K562 treated with DMSO at 1 percent for 24 hours (cell line): ENCODE results near the gene ZNF418. TPM values are rescaled to one million over a fixed set of nuclear protein-coding genes. Genes with fewer than 3 reads are reported as not detected.

ENCODE experiments used
- total RNA-seq: library from RNA; unstranded; fragments of 300-600 nt; gene quantifications from 2 replicates; pipeline ENCODE4 v1.2.3, GENCODE V29; 2022; ENCODE audit warnings: low read depth; ENCODE audit not compliant: insufficient read depth

The ZNF418 gene
- 0.67 TPM in 1 of 2 replicates, not detected in the other for total RNA-seq

DNA sequence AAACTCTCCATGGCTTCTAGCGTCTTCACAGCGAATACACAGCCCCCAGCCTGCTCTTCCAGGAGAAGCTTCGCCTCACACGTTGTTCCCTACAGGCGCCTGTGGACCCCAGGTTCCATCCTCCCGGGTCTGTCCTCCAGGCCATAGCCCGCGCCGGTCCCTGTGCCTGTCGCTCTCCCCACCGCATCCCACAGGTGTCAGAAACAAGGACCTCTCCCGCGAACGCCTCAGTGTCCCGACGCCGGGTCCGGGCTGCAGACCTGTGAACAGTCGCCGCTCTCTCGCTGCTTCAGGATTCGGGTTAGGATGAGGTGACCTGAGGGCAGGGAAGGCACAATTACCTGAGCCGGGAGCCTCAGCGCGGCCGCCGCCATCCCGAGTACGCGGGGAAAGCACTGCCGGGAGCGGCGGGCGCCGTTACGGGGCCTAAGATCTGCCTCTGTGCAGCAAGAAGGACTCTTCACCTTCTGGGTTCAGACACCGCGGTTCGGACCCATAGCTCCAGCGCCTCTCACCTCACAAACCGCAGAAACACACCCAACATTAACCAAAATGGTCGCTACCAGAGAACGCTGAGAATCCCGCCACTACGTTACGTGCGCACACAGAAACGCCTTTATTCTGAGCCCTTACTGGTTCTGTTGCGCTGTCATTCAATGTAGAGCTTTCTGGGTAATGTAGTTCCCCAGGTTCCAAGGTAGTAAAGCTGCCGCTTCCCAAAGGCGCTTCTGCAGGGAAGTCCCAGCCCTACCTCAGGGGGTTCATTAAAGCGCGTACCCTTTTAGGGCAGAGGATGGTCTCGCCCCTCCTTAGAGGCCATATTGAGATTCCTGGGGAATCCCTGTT, at the start of gene ZNF418:
ZNF418 (minus strand) TSS at position 583 of the 846 bp plus-strand sequence. CDS start 1,580 bp downstream, outside the sequence.

GRCh38 chr19:57974434-57974833, 39.2 kb upstream of the ZNF418 start, which contains the start of gene C19orf18:
TSS of gene C19orf18 (minus strand) at chr19:57974534. CDS start at chr19:57974432, 102 bp downstream.

GRCh38 chr19:57947419-57948134, 12.4 kb upstream of the ZNF418 start, which contains the start of gene ZNF256:
TSS of gene ZNF256 (minus strand) at chr19:57947706. CDS start at chr19:57947474, 232 bp downstream.

DNA sequence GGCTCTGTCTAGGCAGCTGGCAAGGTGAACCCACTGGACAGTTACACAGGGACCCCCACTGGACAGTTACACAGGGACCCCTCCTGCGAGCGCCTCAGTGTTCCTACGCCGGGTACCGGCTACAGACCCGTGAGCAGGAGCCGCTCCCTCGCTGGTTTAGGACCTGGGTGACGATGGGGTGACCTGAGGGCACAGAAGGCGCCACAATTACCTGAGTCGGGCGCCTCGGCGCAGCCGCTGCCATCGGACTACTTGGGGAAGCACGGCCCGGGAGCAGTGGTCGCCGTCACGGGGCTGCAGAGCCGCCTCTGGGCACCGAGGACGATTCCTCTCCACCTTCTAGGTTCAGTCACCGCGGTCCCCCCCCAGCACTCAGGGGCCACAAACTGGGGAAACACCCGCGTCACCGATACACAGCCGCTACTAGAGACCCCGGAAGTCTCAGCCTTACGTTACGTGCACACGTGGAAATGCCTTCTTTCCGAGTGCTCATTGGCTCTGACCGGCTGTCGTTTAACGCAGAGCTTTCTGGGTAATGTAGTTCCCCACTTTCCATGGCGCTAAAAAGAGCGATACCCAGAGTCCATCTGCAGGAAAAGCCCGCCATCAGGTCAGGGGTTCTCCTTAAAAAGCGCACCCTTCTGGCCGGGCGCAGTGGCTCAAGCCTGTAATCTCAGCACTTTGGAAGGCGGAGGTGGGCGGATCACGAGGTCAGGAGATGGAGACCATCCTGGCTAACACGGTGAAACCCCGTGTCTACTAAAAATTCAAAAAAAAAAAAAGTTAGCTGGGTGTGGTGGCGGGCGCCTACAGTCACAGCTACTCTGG, 18.8 kb downstream of the ZNF418 start, which contains the start of gene ZNF417:
ZNF417 (minus strand) TSS at position 425 of the 828 bp plus-strand sequence; CDS start at position 244, 181 bp downstream.

GRCh38 chr19:57888560-57889231, 46.5 kb downstream of the ZNF418 start, which contains the start of gene ZNF814:
TSS of gene ZNF814 (minus strand) at chr19:57889037. CDS start at chr19:57888802, 235 bp downstream.

Other genes starting within 250 kb of the ZNF418 start
- not detected in 2 replicates for gene ZNF154, start 226.2 kb downstream of the ZNF418 start, total RNA-seq
- gene ZNF671, start 207.8 kb downstream of the ZNF418 start, total RNA-seq = 1.8 and 2.9 TPM in 2 replicates
- gene ZNF776, start 188.6 kb downstream of the ZNF418 start, total RNA-seq = 7.1 and 8.3 TPM in 2 replicates
- 2.1 and 5.2 TPM in 2 replicates for gene ZNF586, start 165.7 kb downstream of the ZNF418 start, total RNA-seq
- 4.8 TPM in 2 replicates for gene ZNF552, start 120.5 kb downstream of the ZNF418 start, total RNA-seq
- gene ZNF587B, start 105.1 kb downstream of the ZNF418 start, total RNA-seq = 2.4 and 3.1 TPM in 2 replicates
- gene ZNF587, start 85.5 kb downstream of the ZNF418 start, total RNA-seq = 6.6 and 7.5 TPM in 2 replicates
- gene ZNF814, start 46.4 kb downstream of the ZNF418 start, total RNA-seq = 2.6 and 2.7 TPM in 2 replicates
- 2.5 and 3.2 TPM in 2 replicates for gene ZNF417, start 18.8 kb downstream of the ZNF418 start, total RNA-seq
- 0.14 TPM in 1 of 2 replicates, not detected in the other for gene ZNF256, start 12.3 kb upstream of the ZNF418 start, total RNA-seq
- not detected in 2 replicates for gene C19orf18, start 39.1 kb upstream of the ZNF418 start, total RNA-seq
- gene ZNF606, start 67.4 kb upstream of the ZNF418 start, total RNA-seq = 0.90 and 1.2 TPM in 2 replicates
- not detected in 2 replicates for gene ZSCAN1, start 98.6 kb upstream of the ZNF418 start, total RNA-seq
- gene ZNF135, start 123.9 kb upstream of the ZNF418 start, total RNA-seq = 0.14 and 0.32 TPM in 2 replicates
- gene ZSCAN18, start 162.8 kb upstream of the ZNF418 start, total RNA-seq = 7.9 and 11.5 TPM in 2 replicates
- gene ZNF329, start 215.4 kb upstream of the ZNF418 start, total RNA-seq = 2.6 and 2.7 TPM in 2 replicates
- gene ZNF274, start 247.7 kb upstream of the ZNF418 start, total RNA-seq = 33.1 and 33.2 TPM in 2 replicates